HepG2 (cell line): Measurements from ENCODE around the gene ZNF800. TPM values are rescaled to one million over a fixed set of nuclear protein-coding genes. Genes with fewer than 3 reads are reported as not detected.

Experiments
- FOXK2 ChIP-seq: fragments of 450-650 bp; IDR thresholded peaks from 2 replicates; pipeline ENCODE4 v1.6.1; 2016
- GFI1 ChIP-seq: sonication (generic); formaldehyde crosslinking; IDR thresholded peaks from 2 replicates; pipeline ENCODE4 v1.5.0; 2020; ENCODE audit warnings: missing genetic modification reagents, mild to moderate bottlenecking, borderline replicate concordance
- IKZF1 ChIP-seq: fragments of 450-650 bp; IDR thresholded peaks from 2 replicates; pipeline ENCODE4 v1.7.1; 2016
- MAFG ChIP-seq: sonication (generic); formaldehyde crosslinking; IDR thresholded peaks from 2 replicates; pipeline ENCODE4 v1.5.1; 2020; ENCODE audit warnings: mild to moderate bottlenecking, missing genetic modification reagents
- NR3C1 ChIP-seq: sonication (generic); formaldehyde crosslinking; IDR thresholded peaks from 2 replicates; pipeline ENCODE4 v1.4.0; 2020; ENCODE audit warnings: missing genetic modification reagents
- SMARCE1 ChIP-seq: fragments of 450-650 bp; IDR thresholded peaks from 2 replicates; pipeline ENCODE4 v1.6.1; 2017; ENCODE audit warnings: borderline replicate concordance
- TOE1 ChIP-seq: sonication (generic); formaldehyde crosslinking; IDR thresholded peaks from 2 replicates; pipeline ENCODE4 v1.4.0; 2020; ENCODE audit warnings: mild to moderate bottlenecking, missing genetic modification reagents
- ZFP41 ChIP-seq: sonication (generic); formaldehyde crosslinking; IDR thresholded peaks from 2 replicates; pipeline ENCODE4 v1.4.0; 2020; ENCODE audit warnings: mild to moderate bottlenecking, missing genetic modification reagents, borderline replicate concordance
- ZNF180 ChIP-seq: sonication (generic); formaldehyde crosslinking; IDR thresholded peaks from 2 replicates; pipeline ENCODE4 v1.4.0; 2020; ENCODE audit warnings: low read depth, missing genetic modification reagents, borderline replicate concordance
- ZNF546 ChIP-seq: sonication (generic); formaldehyde crosslinking; conservative IDR thresholded peaks from 2 replicates; pipeline ENCODE4 v1.8.1; 2023; ENCODE audit warnings: mild to moderate bottlenecking, missing genetic modification reagents
- ZNF816 ChIP-seq: sonication (generic); formaldehyde crosslinking; IDR thresholded peaks from 2 replicates; pipeline ENCODE4 v1.8.0; 2022; ENCODE audit warnings: missing genetic modification reagents, mild to moderate bottlenecking, borderline replicate concordance
- ZZZ3 ChIP-seq: sonication (generic); formaldehyde crosslinking; IDR thresholded peaks from 2 replicates; pipeline ENCODE4 v1.4.0; 2020; ENCODE audit warnings: missing genetic modification reagents, mild to moderate bottlenecking, borderline replicate concordance
- polyA plus RNA-seq, 8 experiments: library from polyadenylated mRNA; depleted of rRNA in 3 of 8; stranded (reverse) in 7 of 8; unstranded in 1 of 8; fragments of >200 nt; fragmentation: Illumina TruSeq in 4 of 8; extraction: Trizol in 4 of 8; gene quantifications; 2 replicates each; pipeline versions ENCODE4 v1.2.1 to v1.2.3, GENCODE V29; 2011 to 2016; ENCODE audit warnings: low read depth in 4 of 8, missing spikeins in 1 of 8, mixed read lengths in 1 of 8; ENCODE audit not compliant: insufficient read depth in 1 of 8
- total RNA-seq, 5 experiments: library from RNA; depleted of rRNA; stranded (reverse); fragments of >200 nt; fragmentation: Illumina TruSeq; extraction: Trizol; gene quantifications; 2 replicates each; pipeline ENCODE4 v1.2.3, GENCODE V29; 2016; ENCODE audit warnings: low read depth in 1 of 5
- TF ChIP-seq, protein P1 (sequence below): sonication (generic); formaldehyde crosslinking; IDR thresholded peaks from 2 replicates; pipeline ENCODE4 v1.4.0; 2020; ENCODE audit warnings: missing genetic modification reagents, borderline replicate concordance
- TF ChIP-seq, protein P2 (sequence below): sonication (generic); formaldehyde crosslinking; IDR thresholded peaks from 2 replicates; pipeline ENCODE4 v1.4.0; 2020; ENCODE audit warnings: missing genetic modification reagents
- TF ChIP-seq, protein P3 (sequence below): sonication (generic); formaldehyde crosslinking; IDR thresholded peaks from 2 replicates; pipeline ENCODE4 v1.4.0; 2020; ENCODE audit warnings: missing genetic modification reagents, borderline replicate concordance

Gene ZNF800
- total and polyA plus RNA-seq, 2 of the 13 experiments (the other 11 are each of a cell fraction or from before 2014, with no cell fraction given): 7.1 to 12.7 TPM

DNA sequence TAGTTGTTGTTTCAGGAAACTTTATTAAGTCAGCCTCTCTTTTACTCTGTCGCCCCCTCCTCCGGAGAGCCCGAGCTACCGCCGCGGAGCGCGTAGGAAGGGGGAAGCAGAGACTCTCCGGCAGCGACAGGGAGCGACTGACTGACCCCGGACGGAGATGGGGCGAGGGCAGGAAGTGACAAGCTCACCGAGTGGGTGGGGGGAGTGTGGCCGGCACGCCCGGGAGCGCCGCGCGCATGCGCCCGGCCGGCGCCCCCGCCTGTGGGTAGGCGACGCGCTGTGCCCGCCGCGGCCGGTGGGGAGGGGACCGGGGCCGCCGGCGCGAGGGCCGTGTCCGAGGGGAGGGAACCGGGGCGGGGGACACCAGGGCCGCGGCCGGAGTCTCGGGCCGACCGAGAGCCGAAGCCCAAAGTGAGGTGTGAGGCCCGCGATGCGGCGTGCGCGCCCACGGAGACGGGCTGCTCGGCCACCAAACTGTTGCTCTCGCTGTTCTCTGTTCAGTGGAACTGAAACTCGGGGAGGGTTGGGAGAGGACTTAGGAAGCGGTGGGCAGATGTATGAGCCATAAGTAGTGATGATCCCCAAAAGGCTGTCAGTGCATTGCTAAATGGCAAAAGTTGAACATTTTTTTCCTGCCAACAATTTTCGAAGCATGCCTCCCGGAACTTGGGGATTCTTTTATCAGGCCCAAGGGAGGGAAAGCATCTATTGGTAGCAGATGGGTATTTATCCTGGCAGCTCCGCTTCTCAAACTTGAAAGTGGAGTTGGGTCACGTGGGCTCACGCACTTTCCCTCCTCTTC, at the start of gene ZNF800 (continued):
- TF ChIP-seq, protein P1, sequence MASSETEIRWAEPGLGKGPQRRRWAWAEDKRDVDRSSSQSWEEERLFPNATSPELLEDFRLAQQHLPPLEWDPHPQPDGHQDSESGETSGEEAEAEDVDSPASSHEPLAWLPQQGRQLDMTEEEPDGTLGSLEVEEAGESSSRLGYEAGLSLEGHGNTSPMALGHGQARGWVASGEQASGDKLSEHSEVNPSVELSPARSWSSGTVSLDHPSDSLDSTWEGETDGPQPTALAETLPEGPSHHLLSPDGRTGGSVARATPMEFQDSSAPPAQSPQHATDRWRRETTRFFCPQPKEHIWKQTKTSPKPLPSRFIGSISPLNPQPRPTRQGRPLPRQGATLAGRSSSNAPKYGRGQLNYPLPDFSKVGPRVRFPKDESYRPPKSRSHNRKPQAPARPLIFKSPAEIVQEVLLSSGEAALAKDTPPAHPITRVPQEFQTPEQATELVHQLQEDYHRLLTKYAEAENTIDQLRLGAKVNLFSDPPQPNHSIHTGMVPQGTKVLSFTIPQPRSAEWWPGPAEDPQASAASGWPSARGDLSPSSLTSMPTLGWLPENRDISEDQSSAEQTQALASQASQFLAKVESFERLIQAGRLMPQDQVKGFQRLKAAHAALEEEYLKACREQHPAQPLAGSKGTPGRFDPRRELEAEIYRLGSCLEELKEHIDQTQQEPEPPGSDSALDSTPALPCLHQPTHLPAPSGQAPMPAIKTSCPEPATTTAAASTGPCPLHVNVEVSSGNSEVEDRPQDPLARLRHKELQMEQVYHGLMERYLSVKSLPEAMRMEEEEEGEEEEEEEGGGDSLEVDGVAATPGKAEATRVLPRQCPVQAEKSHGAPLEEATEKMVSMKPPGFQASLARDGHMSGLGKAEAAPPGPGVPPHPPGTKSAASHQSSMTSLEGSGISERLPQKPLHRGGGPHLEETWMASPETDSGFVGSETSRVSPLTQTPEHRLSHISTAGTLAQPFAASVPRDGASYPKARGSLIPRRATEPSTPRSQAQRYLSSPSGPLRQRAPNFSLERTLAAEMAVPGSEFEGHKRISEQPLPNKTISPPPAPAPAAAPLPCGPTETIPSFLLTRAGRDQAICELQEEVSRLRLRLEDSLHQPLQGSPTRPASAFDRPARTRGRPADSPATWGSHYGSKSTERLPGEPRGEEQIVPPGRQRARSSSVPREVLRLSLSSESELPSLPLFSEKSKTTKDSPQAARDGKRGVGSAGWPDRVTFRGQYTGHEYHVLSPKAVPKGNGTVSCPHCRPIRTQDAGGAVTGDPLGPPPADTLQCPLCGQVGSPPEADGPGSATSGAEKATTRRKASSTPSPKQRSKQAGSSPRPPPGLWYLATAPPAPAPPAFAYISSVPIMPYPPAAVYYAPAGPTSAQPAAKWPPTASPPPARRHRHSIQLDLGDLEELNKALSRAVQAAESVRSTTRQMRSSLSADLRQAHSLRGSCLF (CRISPR knock-in tag): no peak
- TF ChIP-seq GFI1 (CRISPR knock-in tag): no peak
- TF ChIP-seq, protein P2, sequence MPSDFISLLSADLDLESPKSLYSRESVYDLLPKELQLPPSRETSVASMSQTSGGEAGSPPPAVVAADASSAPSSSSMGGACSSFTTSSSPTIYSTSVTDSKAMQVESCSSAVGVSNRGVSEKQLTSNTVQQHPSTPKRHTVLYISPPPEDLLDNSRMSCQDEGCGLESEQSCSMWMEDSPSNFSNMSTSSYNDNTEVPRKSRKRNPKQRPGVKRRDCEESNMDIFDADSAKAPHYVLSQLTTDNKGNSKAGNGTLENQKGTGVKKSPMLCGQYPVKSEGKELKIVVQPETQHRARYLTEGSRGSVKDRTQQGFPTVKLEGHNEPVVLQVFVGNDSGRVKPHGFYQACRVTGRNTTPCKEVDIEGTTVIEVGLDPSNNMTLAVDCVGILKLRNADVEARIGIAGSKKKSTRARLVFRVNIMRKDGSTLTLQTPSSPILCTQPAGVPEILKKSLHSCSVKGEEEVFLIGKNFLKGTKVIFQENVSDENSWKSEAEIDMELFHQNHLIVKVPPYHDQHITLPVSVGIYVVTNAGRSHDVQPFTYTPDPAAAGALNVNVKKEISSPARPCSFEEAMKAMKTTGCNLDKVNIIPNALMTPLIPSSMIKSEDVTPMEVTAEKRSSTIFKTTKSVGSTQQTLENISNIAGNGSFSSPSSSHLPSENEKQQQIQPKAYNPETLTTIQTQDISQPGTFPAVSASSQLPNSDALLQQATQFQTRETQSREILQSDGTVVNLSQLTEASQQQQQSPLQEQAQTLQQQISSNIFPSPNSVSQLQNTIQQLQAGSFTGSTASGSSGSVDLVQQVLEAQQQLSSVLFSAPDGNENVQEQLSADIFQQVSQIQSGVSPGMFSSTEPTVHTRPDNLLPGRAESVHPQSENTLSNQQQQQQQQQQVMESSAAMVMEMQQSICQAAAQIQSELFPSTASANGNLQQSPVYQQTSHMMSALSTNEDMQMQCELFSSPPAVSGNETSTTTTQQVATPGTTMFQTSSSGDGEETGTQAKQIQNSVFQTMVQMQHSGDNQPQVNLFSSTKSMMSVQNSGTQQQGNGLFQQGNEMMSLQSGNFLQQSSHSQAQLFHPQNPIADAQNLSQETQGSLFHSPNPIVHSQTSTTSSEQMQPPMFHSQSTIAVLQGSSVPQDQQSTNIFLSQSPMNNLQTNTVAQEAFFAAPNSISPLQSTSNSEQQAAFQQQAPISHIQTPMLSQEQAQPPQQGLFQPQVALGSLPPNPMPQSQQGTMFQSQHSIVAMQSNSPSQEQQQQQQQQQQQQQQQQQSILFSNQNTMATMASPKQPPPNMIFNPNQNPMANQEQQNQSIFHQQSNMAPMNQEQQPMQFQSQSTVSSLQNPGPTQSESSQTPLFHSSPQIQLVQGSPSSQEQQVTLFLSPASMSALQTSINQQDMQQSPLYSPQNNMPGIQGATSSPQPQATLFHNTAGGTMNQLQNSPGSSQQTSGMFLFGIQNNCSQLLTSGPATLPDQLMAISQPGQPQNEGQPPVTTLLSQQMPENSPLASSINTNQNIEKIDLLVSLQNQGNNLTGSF (CRISPR knock-in tag): no peak; the same call in 1 of the 2 replicates
- no peak for TF ChIP-seq ZZZ3
- peak; percentile 48; the same call in 1 of the 2 replicates for TF ChIP-seq ZNF816 (CRISPR knock-in tag)
- no peak for TF ChIP-seq MAFG (CRISPR knock-in tag)
- TF ChIP-seq NR3C1 (CRISPR knock-in tag): no peak
- TF ChIP-seq IKZF1: no peak
- TF ChIP-seq FOXK2: no peak
- TF ChIP-seq, protein P3, sequence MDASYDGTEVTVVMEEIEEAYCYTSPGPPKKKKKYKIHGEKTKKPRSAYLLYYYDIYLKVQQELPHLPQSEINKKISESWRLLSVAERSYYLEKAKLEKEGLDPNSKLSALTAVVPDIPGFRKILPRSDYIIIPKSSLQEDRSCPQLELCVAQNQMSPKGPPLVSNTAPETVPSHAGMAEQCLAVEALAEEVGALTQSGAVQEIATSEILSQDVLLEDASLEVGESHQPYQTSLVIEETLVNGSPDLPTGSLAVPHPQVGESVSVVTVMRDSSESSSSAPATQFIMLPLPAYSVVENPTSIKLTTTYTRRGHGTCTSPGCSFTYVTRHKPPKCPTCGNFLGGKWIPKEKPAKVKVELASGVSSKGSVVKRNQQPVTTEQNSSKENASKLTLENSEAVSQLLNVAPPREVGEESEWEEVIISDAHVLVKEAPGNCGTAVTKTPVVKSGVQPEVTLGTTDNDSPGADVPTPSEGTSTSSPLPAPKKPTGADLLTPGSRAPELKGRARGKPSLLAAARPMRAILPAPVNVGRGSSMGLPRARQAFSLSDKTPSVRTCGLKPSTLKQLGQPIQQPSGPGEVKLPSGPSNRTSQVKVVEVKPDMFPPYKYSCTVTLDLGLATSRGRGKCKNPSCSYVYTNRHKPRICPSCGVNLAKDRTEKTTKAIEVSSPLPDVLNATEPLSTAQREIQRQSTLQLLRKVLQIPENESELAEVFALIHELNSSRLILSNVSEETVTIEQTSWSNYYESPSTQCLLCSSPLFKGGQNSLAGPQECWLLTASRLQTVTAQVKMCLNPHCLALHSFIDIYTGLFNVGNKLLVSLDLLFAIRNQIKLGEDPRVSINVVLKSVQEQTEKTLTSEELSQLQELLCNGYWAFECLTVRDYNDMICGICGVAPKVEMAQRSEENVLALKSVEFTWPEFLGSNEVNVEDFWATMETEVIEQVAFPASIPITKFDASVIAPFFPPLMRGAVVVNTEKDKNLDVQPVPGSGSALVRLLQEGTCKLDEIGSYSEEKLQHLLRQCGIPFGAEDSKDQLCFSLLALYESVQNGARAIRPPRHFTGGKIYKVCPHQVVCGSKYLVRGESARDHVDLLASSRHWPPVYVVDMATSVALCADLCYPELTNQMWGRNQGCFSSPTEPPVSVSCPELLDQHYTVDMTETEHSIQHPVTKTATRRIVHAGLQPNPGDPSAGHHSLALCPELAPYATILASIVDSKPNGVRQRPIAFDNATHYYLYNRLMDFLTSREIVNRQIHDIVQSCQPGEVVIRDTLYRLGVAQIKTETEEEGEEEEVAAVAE (CRISPR knock-in tag): no peak
- TF ChIP-seq ZNF546 (CRISPR knock-in tag): 0 out of 2 replicates have a peak, but pooled peaks have one; percentile 21
- TF ChIP-seq SMARCE1: no peak
- no peak for TF ChIP-seq TOE1 (CRISPR knock-in tag)
- no peak for TF ChIP-seq ZFP41 (CRISPR knock-in tag)
- TF ChIP-seq ZNF180 (CRISPR knock-in tag): no peak
